H1 (cell line): ENCODE results near the gene SPSB2. TPM values are rescaled to one million over a fixed set of nuclear protein-coding genes. Genes with fewer than 3 reads are reported as not detected.

Experiments
- ASH2L ChIP-seq: fragments of 200-600, 300-600 bp; sonication (generic); IDR thresholded peaks from one replicate; pipeline ENCODE4 v1.7.1; 2017; ENCODE audit warnings: low read length
- BCL11A ChIP-seq, 2 experiments: IDR thresholded peaks; one replicate each; pipeline ENCODE4 v1.6.1; 2011; ENCODE audit warnings: low read depth in 2 of 2, low read length in 2 of 2, mild to moderate bottlenecking in 2 of 2
- CBX5 ChIP-seq: fragments of 300-800, 300-1000 bp; sonication (generic); IDR thresholded peaks from 2 replicates; pipeline ENCODE4 v1.7.1; 2016; ENCODE audit warnings: antibody characterized with exemption, low read length, low read depth
- CBX8 ChIP-seq: fragments of 300-800, 300-1000 bp; sonication (generic); IDR thresholded peaks from 2 replicates; pipeline ENCODE4 v1.7.1; 2016; ENCODE audit warnings: low read depth, low read length, borderline replicate concordance
- CEBPB ChIP-seq: IDR thresholded peaks from 2 replicates; pipeline ENCODE4 v1.6.1; 2012; ENCODE audit warnings: low read depth, low read length
- CHD1 ChIP-seq: IDR thresholded peaks from 2 replicates; pipeline ENCODE4 v1.6.1; 2012; ENCODE audit warnings: low read depth, low read length, improper control_type of control experiment
- CTBP2 ChIP-seq: IDR thresholded peaks from 2 replicates; pipeline ENCODE4 v1.7.0; 2011; ENCODE audit warnings: borderline replicate concordance, mild to moderate bottlenecking, moderate library complexity, mixed read lengths, low read length; ENCODE audit not compliant: insufficient read depth, insufficient read length
- EGR1 ChIP-seq: IDR thresholded peaks from 2 replicates; pipeline ENCODE4 v1.6.1; 2011; ENCODE audit warnings: low read depth, low read length, borderline replicate concordance
- EP300 ChIP-seq, 2 experiments: IDR thresholded peaks; 1 replicate in 1 of 2; 2 replicates in 1 of 2; pipeline ENCODE4 v1.6.1; 2011 to 2012; ENCODE audit warnings: low read depth in 2 of 2, low read length in 2 of 2, mild to moderate bottlenecking in 2 of 2, borderline replicate concordance in 1 of 2, inconsistent platforms in 1 of 2, moderate library complexity in 1 of 2
- GABPA ChIP-seq: IDR thresholded peaks from 2 replicates; pipeline ENCODE4 v1.6.1; 2011; ENCODE audit warnings: mild to moderate bottlenecking, low read length, moderate library complexity, borderline replicate concordance; ENCODE audit not compliant: insufficient read depth
- HDAC2 ChIP-seq, 2 experiments: fragments of 300-600 bp in 1 of 2; sonication (generic) in 1 of 2; IDR thresholded peaks; 2 replicates each; pipeline ENCODE4 v1.6.1; 2011 to 2012; ENCODE audit warnings: low read depth in 2 of 2, low read length in 2 of 2, mild to moderate bottlenecking in 2 of 2, moderate library complexity in 2 of 2, borderline replicate concordance in 1 of 2, inconsistent platforms in 1 of 2
- MAFK ChIP-seq: IDR thresholded peaks from 2 replicates; pipeline ENCODE4 v1.6.1; 2012; ENCODE audit warnings: low read depth, mild to moderate bottlenecking, improper control_type of control experiment, low read length
- NANOG ChIP-seq: IDR thresholded peaks from 2 replicates; pipeline ENCODE4 v1.6.1; 2011; ENCODE audit warnings: low read length, low read depth, mild to moderate bottlenecking, inconsistent platforms; ENCODE audit not compliant: insufficient read depth, poor library complexity, severe bottlenecking
- POLR2A ChIP-seq, 2 experiments: IDR thresholded peaks; 1 replicate in 1 of 2; 2 replicates in 1 of 2; pipeline ENCODE4 v1.6.1; 2011; ENCODE audit warnings: low read depth in 2 of 2, low read length in 2 of 2, mild to moderate bottlenecking in 2 of 2; ENCODE audit errors: control extremely low read depth in 1 of 2
- POLR2AphosphoS5 ChIP-seq: IDR thresholded peaks from 2 replicates; pipeline ENCODE4 v1.6.1; 2011; ENCODE audit warnings: low read depth, low read length
- POU5F1 ChIP-seq: IDR thresholded peaks from 2 replicates; pipeline ENCODE4 v1.6.1; 2011; ENCODE audit warnings: low read depth, mild to moderate bottlenecking, low read length, moderate library complexity
- RNF2 ChIP-seq: fragments of 200-900, 300-1000 bp; sonication (generic); IDR thresholded peaks from 2 replicates; pipeline ENCODE4 v1.7.1; 2016; ENCODE audit warnings: borderline replicate concordance, low read depth, mild to moderate bottlenecking, antibody characterized with exemption, low read length; ENCODE audit not compliant: poor library complexity, severe bottlenecking; ENCODE audit errors: missing control alignments
- RXRA ChIP-seq: IDR thresholded peaks from 2 replicates; pipeline ENCODE4 v1.6.1; 2011; ENCODE audit warnings: low read depth, mild to moderate bottlenecking, low read length, moderate library complexity; ENCODE audit not compliant: insufficient read depth
- SP1 ChIP-seq: IDR thresholded peaks from 2 replicates; pipeline ENCODE4 v1.6.1; 2011; ENCODE audit warnings: low read depth, low read length
- SUZ12 ChIP-seq: fragments of 200-600 bp; sonication (generic); IDR thresholded peaks from 2 replicates; pipeline ENCODE4 v1.6.1; 2012; ENCODE audit warnings: mild to moderate bottlenecking, inconsistent platforms, low read length, moderate library complexity, mixed read lengths
- TBP ChIP-seq: IDR thresholded peaks from 2 replicates; pipeline ENCODE4 v1.6.1; 2011; ENCODE audit warnings: low read depth, low read length, improper control_type of control experiment
- ZNF274 ChIP-seq: IDR thresholded peaks from 2 replicates; pipeline ENCODE4 v1.7.0; 2012; ENCODE audit warnings: low read length, borderline replicate concordance; ENCODE audit errors: extremely low read depth
- polyA plus RNA-seq, 7 experiments: library from polyadenylated mRNA; depleted of rRNA in 3 of 7; stranded (reverse) in 5 of 7; unstranded in 2 of 7; fragments of >200 nt in 5 of 7; fragments of 200-250 nt in 2 of 7; gene quantifications; 1 replicate in 5 of 7; 2 replicates in 1 of 7; 4 replicates in 1 of 7; pipeline versions ENCODE4 v1.2.1 to v1.2.3, GENCODE V29; 2011 to 2013; ENCODE audit warnings: missing spikeins in 2 of 7, mixed read lengths in 2 of 7
- total RNA-seq: library from RNA; stranded (reverse); fragmentation: NEBNext Ultra II Directional; extraction: Animal tissue kit (Norgen Biotek cat#: 25700); gene quantifications from 2 replicates; pipeline ENCODE4 v1.2.1, GENCODE V29; 2021
- TF ChIP-seq, protein P1 (sequence below): IDR thresholded peaks from 2 replicates; pipeline ENCODE4 v1.6.1; 2012; ENCODE audit warnings: inconsistent platforms

Gene SPSB2
- total and polyA plus RNA-seq, 2 of the 8 experiments (the other 6 are each of a cell fraction or from before 2014, with no cell fraction given): 13.0 to 23.2 TPM

DNA sequence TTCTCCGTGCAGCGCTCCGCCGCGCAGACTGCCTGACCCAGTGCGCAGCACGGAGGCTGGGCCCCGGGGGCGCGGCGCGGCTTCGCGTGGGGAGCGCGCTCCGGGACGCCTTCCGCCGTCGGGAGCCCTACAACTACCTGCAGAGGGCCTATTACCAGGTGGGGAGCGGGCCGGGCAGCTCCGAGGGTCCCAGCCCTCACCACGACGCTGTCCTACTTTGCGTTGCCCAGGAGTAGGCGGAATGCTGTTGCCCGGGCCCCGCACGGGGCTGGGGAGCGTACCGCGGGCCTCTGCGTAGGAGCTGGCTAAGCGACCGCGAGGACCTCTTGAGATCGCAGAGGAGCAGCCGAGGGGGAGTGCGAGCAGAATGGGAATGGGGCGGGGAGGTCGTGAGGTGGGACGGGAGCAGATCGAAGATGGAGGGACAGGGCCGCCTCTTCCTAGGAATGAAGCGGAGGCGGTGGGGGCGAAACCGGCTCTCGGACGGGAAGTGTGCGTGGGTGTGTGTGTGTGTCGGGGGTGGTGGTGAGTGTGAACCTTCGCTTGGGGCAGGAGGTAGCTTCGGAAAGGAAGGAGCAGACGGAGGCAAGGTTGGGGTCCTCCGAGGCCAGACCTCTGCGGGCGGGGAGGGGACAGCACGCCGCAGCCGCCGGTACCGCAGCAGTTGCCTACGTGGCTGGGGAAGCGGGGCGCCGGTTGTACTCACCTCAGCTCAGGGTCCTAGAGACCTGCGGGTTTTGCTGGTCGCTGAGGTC is 44.1 kb downstream of the SPSB2 start (continued):
- TF ChIP-seq RXRA: no peak
- peak in 1 of 2 experiments; percentile 78; a peak in 2 of 3 replicates for TF ChIP-seq POLR2A (IDR thresholded peaks at IDR 0.05; ENCODE audit: control extremely low read depth in 1 of 2, low read depth in 2 of 2, low read length in 2 of 2)
- no peak for TF ChIP-seq EP300 (IDR thresholded peaks at IDR 0.05; ENCODE audit: borderline replicate concordance in 1 of 2, low read depth in 2 of 2, low read length in 2 of 2)
- TF ChIP-seq CBX8: no peak
- TF ChIP-seq POU5F1: no peak
- TF ChIP-seq CBX5: no peak
- TF ChIP-seq MAFK: no peak
- peak; percentile 56; the same call in 1 of the 2 replicates for TF ChIP-seq EGR1
- no peak for TF ChIP-seq HDAC2 (IDR thresholded peaks at IDR 0.05; ENCODE audit: borderline replicate concordance in 1 of 2, low read depth in 2 of 2, low read length in 2 of 2)
- TF ChIP-seq CHD1: no peak
- no peak; the same call in 1 of the 2 replicates for TF ChIP-seq SUZ12
- no peak for TF ChIP-seq CTBP2
- no peak for TF ChIP-seq GABPA
- no peak for TF ChIP-seq CEBPB
- TF ChIP-seq, protein P1, sequence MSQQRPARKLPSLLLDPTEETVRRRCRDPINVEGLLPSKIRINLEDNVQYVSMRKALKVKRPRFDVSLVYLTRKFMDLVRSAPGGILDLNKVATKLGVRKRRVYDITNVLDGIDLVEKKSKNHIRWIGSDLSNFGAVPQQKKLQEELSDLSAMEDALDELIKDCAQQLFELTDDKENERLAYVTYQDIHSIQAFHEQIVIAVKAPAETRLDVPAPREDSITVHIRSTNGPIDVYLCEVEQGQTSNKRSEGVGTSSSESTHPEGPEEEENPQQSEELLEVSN: no peak
- no peak for TF ChIP-seq BCL11A (IDR thresholded peaks at IDR 0.05; ENCODE audit: low read depth in 2 of 2, low read length in 2 of 2)
- TF ChIP-seq RNF2: peak; percentile 35
- no peak for TF ChIP-seq ZNF274
- peak; percentile 86 for TF ChIP-seq ASH2L
- TF ChIP-seq TBP: peak; percentile 62; the same call in 1 of the 2 replicates
- peak; percentile 60; the same call in 1 of the 2 replicates for TF ChIP-seq SP1
- peak; percentile 66 for TF ChIP-seq POLR2AphosphoS5
- no peak for TF ChIP-seq NANOG
